CD14-positive monocyte (primary cell): ENCODE data around the gene RARRES1. TPM values are rescaled to one million over a fixed set of nuclear protein-coding genes. Genes with fewer than 3 reads are reported as not detected.

ENCODE experiments used
- DNase-seq, 3 donors: peaks; one replicate each; pipeline ENCODE4 v3.0.0-alpha.2; 2011 to 2022
- H2AFZ ChIP-seq: 2 replicates; pipeline ENCODE4 v1.6.0; 2012; ENCODE audit warnings: mild to moderate bottlenecking, low read depth, low read length, inconsistent platforms; ENCODE audit not compliant: insufficient read depth, poor library complexity, severe bottlenecking
- H3K27ac ChIP-seq, 2 donors: 1 replicate in 1 of 2; 2 replicates in 1 of 2; pipeline ENCODE4 v1.5.1; 2012 to 2013; ENCODE audit warnings: low read length in 2 of 2, control low read depth in 1 of 2, inconsistent platforms in 1 of 2, low read depth in 1 of 2, mild to moderate bottlenecking in 1 of 2
- H3K27me3 ChIP-seq, 2 donors: one replicate each; pipeline versions ENCODE4 v1.6.0 to v1.6.1; 2011 to 2013; ENCODE audit warnings: low read length in 2 of 2; ENCODE audit not compliant: control insufficient read depth in 2 of 2, insufficient read depth in 2 of 2
- H3K36me3 ChIP-seq, 2 donors: replicated peaks in 1 of 2; 1 replicate in 1 of 2; 2 replicates in 1 of 2; pipeline versions ENCODE4 v1.5.1 to v1.6.1; 2012 to 2013; ENCODE audit warnings: low read length in 2 of 2, control low read depth in 1 of 2, inconsistent platforms in 1 of 2, mild to moderate bottlenecking in 1 of 2; ENCODE audit not compliant: insufficient read depth in 2 of 2, control insufficient read depth in 1 of 2
- H3K4me1 ChIP-seq, 2 donors: 1 replicate in 1 of 2; 2 replicates in 1 of 2; pipeline versions ENCODE4 v1.5.1 to v1.6.1; 2012 to 2013; ENCODE audit warnings: low read length in 2 of 2, control low read depth in 1 of 2, inconsistent platforms in 1 of 2, mild to moderate bottlenecking in 1 of 2, moderate library complexity in 1 of 2; ENCODE audit not compliant: insufficient read depth in 2 of 2, control insufficient read depth in 1 of 2
- H3K4me2 ChIP-seq: replicated peaks from 2 replicates; pipeline ENCODE3; 2012; ENCODE audit warnings: low read length, moderate library complexity, mild to moderate bottlenecking; ENCODE audit not compliant: poor library complexity, severe bottlenecking; ENCODE audit errors: extremely low read depth
- H3K4me3 ChIP-seq, 3 experiments: fragments of 200-600 bp in 1 of 3; sonication (generic) in 1 of 3; replicated peaks in 1 of 3; 1 replicate in 2 of 3; 2 replicates in 1 of 3; pipeline ENCODE4 v1.5.1; 2011 to 2013; ENCODE audit warnings: low read length in 3 of 3, mild to moderate bottlenecking in 3 of 3, control low read depth in 2 of 3, low read depth in 2 of 3, inconsistent platforms in 1 of 3, moderate library complexity in 1 of 3
- H3K79me2 ChIP-seq: 2 replicates; pipeline ENCODE4 v1.6.0; 2012; ENCODE audit warnings: mild to moderate bottlenecking, control low read depth, inconsistent platforms, low read length, moderate library complexity; ENCODE audit not compliant: insufficient read depth
- H3K9ac ChIP-seq: 2 replicates; pipeline ENCODE4 v1.6.0; 2017; ENCODE audit warnings: low read length, mild to moderate bottlenecking; ENCODE audit not compliant: insufficient read depth, poor library complexity, severe bottlenecking
- H3K9me3 ChIP-seq, 2 donors: replicated peaks in 1 of 2; 1 replicate in 1 of 2; 2 replicates in 1 of 2; pipeline versions ENCODE4 v1.5.1 to v1.6.1; 2012 to 2013; ENCODE audit warnings: low read length in 2 of 2, control low read depth in 1 of 2; ENCODE audit not compliant: control insufficient read depth in 1 of 2, insufficient read depth in 1 of 2
- H4K20me1 ChIP-seq: 2 replicates; pipeline ENCODE4 v1.6.0; 2012; ENCODE audit warnings: mild to moderate bottlenecking, low read length, control low read depth, moderate library complexity; ENCODE audit not compliant: insufficient read depth
- H3K27ac Mint-ChIP-seq, 7 donors: one replicate each; pipeline ENCODE4 v1.8.0; 2020; ENCODE audit warnings: mild to moderate bottlenecking in 7 of 7, mixed read lengths in 7 of 7, moderate library complexity in 6 of 7, inconsistent platforms in 2 of 7
- H3K27me3 Mint-ChIP-seq, 3 donors: one replicate each; pipeline ENCODE4 v1.8.0; 2021 to 2022; ENCODE audit warnings: low read depth in 3 of 3, mild to moderate bottlenecking in 3 of 3, mixed read lengths in 3 of 3, moderate library complexity in 3 of 3, inconsistent platforms in 1 of 3
- H3K36me3 Mint-ChIP-seq, 2 donors: one replicate each; pipeline ENCODE4 v1.8.0; 2020; ENCODE audit warnings: mixed read lengths in 2 of 2, inconsistent platforms in 1 of 2, mild to moderate bottlenecking in 1 of 2
- H3K4me1 Mint-ChIP-seq: one replicate; pipeline ENCODE4 v1.8.0; 2020; ENCODE audit warnings: mild to moderate bottlenecking, mixed read lengths
- H3K4me3 Mint-ChIP-seq, 2 donors: one replicate each; pipeline ENCODE4 v1.8.0; 2020; ENCODE audit warnings: mild to moderate bottlenecking in 2 of 2, mixed read lengths in 2 of 2, moderate library complexity in 1 of 2
- H3K9me3 Mint-ChIP-seq, 7 donors: one replicate each; pipeline ENCODE4 v1.8.0; 2020 to 2022; ENCODE audit warnings: mixed read lengths in 7 of 7, mild to moderate bottlenecking in 6 of 7, moderate library complexity in 6 of 7, inconsistent platforms in 2 of 7
- CTCF ChIP-seq: fragments of 200-600 bp; IDR thresholded peaks from one replicate; pipeline ENCODE4 v1.8.0; 2022; ENCODE audit warnings: antibody characterized with exemption, mild to moderate bottlenecking
- WGBS: methylation state at CpG from one replicate; pipeline ENCODE4 v1.1.5; 2013; ENCODE audit warnings: missing lambda C conversion rate; ENCODE audit not compliant: insufficient coverage; 5-methylcytosine and 5-hydroxymethylcytosine counted together
- intact Hi-C, 2 donors: fragments of 100-400 bp; cut with micrococcal nuclease; formaldehyde crosslinking; loops; one replicate each; pipeline versions ENCODE4 v1.15.0 to v1.15.1; 2023
- polyA plus RNA-seq, 3 donors: library from polyadenylated mRNA; depleted of rRNA in 1 of 3; unstranded in 2 of 3; stranded (reverse) in 1 of 3; fragments of 300-500 nt in 2 of 3; fragments of >200 nt in 1 of 3; fragmentation: Illumina TruSeq in 2 of 3; gene quantifications; 1 replicate in 2 of 3; 2 replicates in 1 of 3; pipeline ENCODE4 v1.2.3, GENCODE V29; 2012 to 2021

The RARRES1 gene
- polyA plus RNA-seq, 3 donors, result not detected

DNA sequence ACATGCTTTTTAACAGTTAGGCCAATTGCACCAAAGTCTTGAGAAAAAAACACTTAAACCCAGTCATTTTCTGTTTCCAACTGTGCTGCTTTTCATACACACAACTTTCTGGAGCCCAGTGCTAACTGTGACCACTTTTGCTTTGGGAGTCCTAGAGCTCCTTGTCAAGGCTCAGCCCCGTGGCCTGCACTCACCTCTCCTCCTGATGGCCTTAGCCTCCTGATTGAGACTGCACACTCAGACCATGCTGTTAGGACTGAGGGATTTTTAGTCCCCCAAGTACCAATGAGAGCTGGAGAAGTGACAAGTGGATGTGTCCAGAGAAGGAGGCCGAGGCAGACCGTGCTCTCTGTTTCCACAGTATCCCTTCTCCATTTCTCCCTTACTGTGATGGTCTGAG lies 15.2 kb upstream of the RARRES1 start:
- Histone ChIP-seq H3K27ac (peak overlapping the region in 1 of 2 donors; percentile 61), H3K27me3 (no peaks in the 10 kb centered on the region), H3K4me3 (no peak overlapping the region), H3K36me3 (no peaks in the 10 kb centered on the region), H3K4me2 (no peak overlapping the region), H3K4me1 (peaks cover 23% of the 10 kb centered on the region in 2 donors), H2AFZ (peak overlapping the region; percentile 65), H3K79me2 (no peaks in the 10 kb centered on the region), H3K9me3 (no peaks in the 10 kb centered on the region), H4K20me1 (no peaks in the 10 kb centered on the region), H3K9ac (no peak overlapping the region)
- peaks cover 0 to 5% (median 0%) of the 10 kb centered on the region in 3 donors for H3K27me3 Mint-ChIP-seq
- no peak overlapping the region for H3K4me3 Mint-ChIP-seq
- H3K9me3 Mint-ChIP-seq, result no peaks in the 10 kb centered on the region
- no CpG with 5 or more reads among the region's 3 CpGs for WGBS
- peak overlapping the region in 6 of 7 donors; percentile 43 to 92 (median 64) for H3K27ac Mint-ChIP-seq
- H3K36me3 Mint-ChIP-seq, result peaks cover 0 to 10% of the 10 kb centered on the region in 2 donors
- no peak for TF ChIP-seq CTCF
- peaks cover 27% of the 10 kb centered on the region for H3K4me1 Mint-ChIP-seq
- no peak for DNase-seq
- intact Hi-C loops, result no loop called here

GRCh38 chr3:158745551-158745950 lies 13.3 kb upstream of the RARRES1 start:
- Mint-ChIP-seq H3K36me3 (peaks cover 0 to 10% of the 10 kb centered on the region in 2 donors), H3K4me1 (peaks cover 30% of the 10 kb centered on the region), H3K27me3 (peaks cover 0 to 5% (median 0%) of the 10 kb centered on the region in 3 donors), H3K27ac (no peak overlapping the region), H3K9me3 (no peaks in the 10 kb centered on the region), H3K4me3 (no peak overlapping the region)
- H3K9me3 ChIP-seq, result no peaks in the 10 kb centered on the region
- no CpG with 5 or more reads among the region's 1 CpG for WGBS
- H3K27ac ChIP-seq, result no peak overlapping the region
- H2AFZ ChIP-seq, result no peak overlapping the region
- H3K4me3 ChIP-seq, result no peak overlapping the region
- no peak for TF ChIP-seq CTCF
- intact Hi-C loops, result no loop called here
- no peaks in the 10 kb centered on the region for H3K27me3 ChIP-seq
- peaks cover 23% of the 10 kb centered on the region in 2 donors for H3K4me1 ChIP-seq
- no peaks in the 10 kb centered on the region for H4K20me1 ChIP-seq
- no peak overlapping the region for H3K9ac ChIP-seq
- H3K36me3 ChIP-seq, result no peaks in the 10 kb centered on the region
- no peak for DNase-seq
- H3K79me2 ChIP-seq, result no peaks in the 10 kb centered on the region
- no peak overlapping the region for H3K4me2 ChIP-seq
